Measurements from ENCODE around the gene CCDC68. TPM values are rescaled to one million over a fixed set of nuclear protein-coding genes. Genes with fewer than 3 reads are reported as not detected.

CCDC68 gene
- total and polyA plus RNA-seq, 2 of the 13 experiments (the other 11 are each of a cell fraction or from before 2014, with no cell fraction given), result 4.6 to 13.3 TPM

GRCh38 chr18:54984908-54985307 lies 25.6 kb upstream of the CCDC68 start:
- DNase-seq (ENCODE audit: low spot score) (no peak), ATAC-seq (no peak), FAIRE-seq (no peak)
- intact Hi-C loops (cut with micrococcal nuclease; ENCODE audit: unreplicated experiment), result loop anchor here (5.0 kb wide), 1 partner anchor 158 kb away; the partner anchor contains the start of gene RAB27B
- BruUV-seq (replicated peaks), result no TSS peak
- ChIA-PET CTCF (ENCODE audit: low intra/inter-chr PET ratio, low total read pairs) (no interaction called here), POLR2A (no interaction called here)
- in situ Hi-C loops (cut with HindIII; ENCODE audit: extremely low pct_ligation_motif_present, low pct_unique_long_range_greater_than_20kb), result loop anchor here (5.0 kb wide), 1 partner anchor 308 kb away; no protein-coding TSS in a partner anchor
- Histone ChIP-seq H3K9me3 (ENCODE audit: low read length) (no peaks in the 10 kb centered on the region), H3K36me3 (replicated peaks in 1 of 2; ENCODE audit: control insufficient read depth in 1 of 2, insufficient read depth in 2 of 2, low read length in 2 of 2) (no peaks in the 10 kb centered on the region), H3K4me1 (ENCODE audit: insufficient read depth, low read length) (no peaks in the 10 kb centered on the region), H3K27me3 (ENCODE audit: control insufficient read depth in 1 of 2, insufficient read depth in 2 of 2, low read length in 2 of 2) (no peaks in the 10 kb centered on the region), H3K9ac (ENCODE audit: insufficient read depth, low read depth, low read length) (no peak overlapping the region), H3K79me2 (ENCODE audit: insufficient read depth, low read length) (no peaks in the 10 kb centered on the region), H3K4me3 (replicated peaks in 1 of 3; ENCODE audit: insufficient read depth in 1 of 3, low read depth in 2 of 3, low read length in 3 of 3) (no peak overlapping the region), H2AFZ (ENCODE audit: low read length) (no peak overlapping the region), H3K27ac (ENCODE audit: extremely low read length, insufficient read depth, low read length) (no peak overlapping the region), H4K20me1 (ENCODE audit: insufficient read depth, low read length) (no peaks in the 10 kb centered on the region), H3K4me2 (ENCODE audit: low read depth, low read length) (no peak overlapping the region)
- WGBS (ENCODE audit: low lambda C conversion rate), result 15% methylated on average over 4 of the region's 4 CpGs
- TF ChIP-seq SAFB2 (CRISPR knock-in tag; IDR thresholded peaks at IDR 0.05; ENCODE audit: borderline replicate concordance, low read depth) (no peak), GATA4 (IDR thresholded peaks at IDR 0.05; ENCODE audit: borderline replicate concordance, low read depth) (no peak), NCOA5 (CRISPR knock-in tag; IDR thresholded peaks at IDR 0.05) (no peak), ZNF546 (CRISPR knock-in tag; conservative IDR thresholded peaks at IDR 0.05) (no peak), CAMTA2 (CRISPR knock-in tag; IDR thresholded peaks at IDR 0.05; ENCODE audit: borderline replicate concordance) (no peak)

GRCh38 chr18:54983791-54984190 lies 24.5 kb upstream of the CCDC68 start:
- intact Hi-C loops (cut with micrococcal nuclease; ENCODE audit: unreplicated experiment), result loop anchor here (1.0 to 5.0 kb wide), 5 partner anchors 67 to 539 kb away; partner anchors contain the start of gene RAB27B
- no peaks in the 10 kb centered on the region for H3K27me3 ChIP-seq (ENCODE audit: control insufficient read depth in 1 of 2, insufficient read depth in 2 of 2, low read length in 2 of 2)
- FAIRE-seq (no peak), ATAC-seq (no peak), DNase-seq (ENCODE audit: low spot score) (no peak)
- H3K4me1 ChIP-seq (ENCODE audit: insufficient read depth, low read length), result no peaks in the 10 kb centered on the region
- ChIA-PET POLR2A (no interaction called here), CTCF (ENCODE audit: low intra/inter-chr PET ratio, low total read pairs) (interaction anchor here (1.2 to 3.1 kb wide), 4 partner anchors 67 to 540 kb away, joined by 4 to 22 read pairs (median 6); no protein-coding TSS in a partner anchor)
- in situ Hi-C loops (cut with HindIII; ENCODE audit: extremely low pct_ligation_motif_present, low pct_unique_long_range_greater_than_20kb), result loop anchor here (5.0 kb wide), 1 partner anchor 306 kb away; no protein-coding TSS in a partner anchor
- no TSS peak for BruUV-seq (replicated peaks)
- H3K9me3 ChIP-seq (ENCODE audit: low read length), result no peaks in the 10 kb centered on the region
- H4K20me1 ChIP-seq (ENCODE audit: insufficient read depth, low read length), result no peaks in the 10 kb centered on the region
- H3K27ac ChIP-seq (ENCODE audit: extremely low read length, insufficient read depth, low read length), result no peak overlapping the region
- no peaks in the 10 kb centered on the region for H3K79me2 ChIP-seq (ENCODE audit: insufficient read depth, low read length)
- H3K4me3 ChIP-seq (replicated peaks in 1 of 3; ENCODE audit: insufficient read depth in 1 of 3, low read depth in 2 of 3, low read length in 3 of 3), result no peak overlapping the region
- no peak overlapping the region for H3K9ac ChIP-seq (ENCODE audit: insufficient read depth, low read depth, low read length)
- no peaks in the 10 kb centered on the region for H3K36me3 ChIP-seq (replicated peaks in 1 of 2; ENCODE audit: control insufficient read depth in 1 of 2, insufficient read depth in 2 of 2, low read length in 2 of 2)
- H2AFZ ChIP-seq (ENCODE audit: low read length), result no peak overlapping the region
- no peak overlapping the region for H3K4me2 ChIP-seq (ENCODE audit: low read depth, low read length)
- 0% methylated on average over 1 of the region's 3 CpGs for WGBS (ENCODE audit: low lambda C conversion rate)
- TF ChIP-seq PPARG (CRISPR knock-in tag; conservative IDR thresholded peaks at IDR 0.05) (no peak), DPF2 (CRISPR knock-in tag; IDR thresholded peaks at IDR 0.05; ENCODE audit: borderline replicate concordance, low read depth) (no peak), MXD4 (CRISPR knock-in tag; IDR thresholded peaks at IDR 0.05) (no peak), ZMAT5 (CRISPR knock-in tag; IDR thresholded peaks at IDR 0.05; ENCODE audit: borderline replicate concordance, low read depth) (no peak), MED13 (CRISPR knock-in tag; IDR thresholded peaks at IDR 0.05) (no peak), CBFB (CRISPR knock-in tag; IDR thresholded peaks at IDR 0.05) (no peak), FOXP1 (IDR thresholded peaks at IDR 0.05) (no peak), FOXP1 (CRISPR knock-in tag; IDR thresholded peaks at IDR 0.05) (no peak), HOXD1 (CRISPR knock-in tag; IDR thresholded peaks at IDR 0.05) (no peak), ZNF639 (CRISPR knock-in tag; conservative IDR thresholded peaks at IDR 0.05) (no peak), TEAD2 (CRISPR knock-in tag; IDR thresholded peaks at IDR 0.05) (no peak), ZBTB20 (CRISPR knock-in tag; IDR thresholded peaks at IDR 0.05; ENCODE audit: borderline replicate concordance, low read depth) (no peak), ADNP (CRISPR knock-in tag; IDR thresholded peaks at IDR 0.05) (no peak), TBP (CRISPR knock-in tag; IDR thresholded peaks at IDR 0.05) (no peak), PAF1 (CRISPR knock-in tag; IDR thresholded peaks at IDR 0.05) (no peak), AGO2 (optimal IDR thresholded peaks at IDR 0.05; ENCODE audit: low read depth, low read length) (no peak), SOX5 (CRISPR knock-in tag; IDR thresholded peaks at IDR 0.05; ENCODE audit: borderline replicate concordance) (no peak)

All from HepG2 (cell line).